ENCODE data around the gene TECPR2.

The TECPR2 gene

DNA sequence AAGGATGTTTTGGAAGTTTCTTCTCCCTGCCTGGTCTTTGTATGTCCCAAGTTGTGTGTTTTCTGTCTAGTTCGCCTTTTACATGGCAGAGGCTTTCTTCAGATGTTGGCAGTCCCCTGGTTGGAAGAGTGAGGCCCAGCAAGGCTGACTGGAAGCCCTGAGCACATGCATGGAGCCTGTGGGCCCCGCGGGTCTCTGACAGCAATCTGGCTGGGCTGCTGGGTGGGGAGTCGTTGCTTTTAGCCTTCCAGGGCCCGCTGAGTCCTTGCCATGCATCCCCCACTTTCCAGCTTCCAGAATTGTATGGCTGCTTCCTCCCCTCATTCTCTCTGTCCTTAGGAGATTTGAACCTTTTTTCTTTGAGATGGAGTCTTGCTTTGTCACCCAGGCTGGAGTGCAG, 121.6 kb downstream of the TECPR2 start:
- Histone ChIP-seq H3K9ac (no peak overlapping the region), H3K4me3 (ENCODE audit: low read depth, low read length) (no peak overlapping the region), H3K27ac (no peak overlapping the region), H3K36me3 (ENCODE audit: control insufficient read depth, insufficient read depth, low read length) (no peaks in the 10 kb centered on the region), H3K4me2 (ENCODE audit: low read length) (no peak overlapping the region), H3K27me3 (ENCODE audit: control insufficient read depth, insufficient read depth, low read length) (no peaks in the 10 kb centered on the region), H3K79me2 (peaks cover 9% of the 10 kb centered on the region), H2AFZ (no peak overlapping the region), H3K9me3 (ENCODE audit: control insufficient read depth, low read length) (no peaks in the 10 kb centered on the region), H3K4me1 (peaks cover 10% of the 10 kb centered on the region)
- TF ChIP-seq, protein P1, sequence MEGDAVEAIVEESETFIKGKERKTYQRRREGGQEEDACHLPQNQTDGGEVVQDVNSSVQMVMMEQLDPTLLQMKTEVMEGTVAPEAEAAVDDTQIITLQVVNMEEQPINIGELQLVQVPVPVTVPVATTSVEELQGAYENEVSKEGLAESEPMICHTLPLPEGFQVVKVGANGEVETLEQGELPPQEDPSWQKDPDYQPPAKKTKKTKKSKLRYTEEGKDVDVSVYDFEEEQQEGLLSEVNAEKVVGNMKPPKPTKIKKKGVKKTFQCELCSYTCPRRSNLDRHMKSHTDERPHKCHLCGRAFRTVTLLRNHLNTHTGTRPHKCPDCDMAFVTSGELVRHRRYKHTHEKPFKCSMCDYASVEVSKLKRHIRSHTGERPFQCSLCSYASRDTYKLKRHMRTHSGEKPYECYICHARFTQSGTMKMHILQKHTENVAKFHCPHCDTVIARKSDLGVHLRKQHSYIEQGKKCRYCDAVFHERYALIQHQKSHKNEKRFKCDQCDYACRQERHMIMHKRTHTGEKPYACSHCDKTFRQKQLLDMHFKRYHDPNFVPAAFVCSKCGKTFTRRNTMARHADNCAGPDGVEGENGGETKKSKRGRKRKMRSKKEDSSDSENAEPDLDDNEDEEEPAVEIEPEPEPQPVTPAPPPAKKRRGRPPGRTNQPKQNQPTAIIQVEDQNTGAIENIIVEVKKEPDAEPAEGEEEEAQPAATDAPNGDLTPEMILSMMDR (IDR thresholded peaks at IDR 0.05): no peak

DNA sequence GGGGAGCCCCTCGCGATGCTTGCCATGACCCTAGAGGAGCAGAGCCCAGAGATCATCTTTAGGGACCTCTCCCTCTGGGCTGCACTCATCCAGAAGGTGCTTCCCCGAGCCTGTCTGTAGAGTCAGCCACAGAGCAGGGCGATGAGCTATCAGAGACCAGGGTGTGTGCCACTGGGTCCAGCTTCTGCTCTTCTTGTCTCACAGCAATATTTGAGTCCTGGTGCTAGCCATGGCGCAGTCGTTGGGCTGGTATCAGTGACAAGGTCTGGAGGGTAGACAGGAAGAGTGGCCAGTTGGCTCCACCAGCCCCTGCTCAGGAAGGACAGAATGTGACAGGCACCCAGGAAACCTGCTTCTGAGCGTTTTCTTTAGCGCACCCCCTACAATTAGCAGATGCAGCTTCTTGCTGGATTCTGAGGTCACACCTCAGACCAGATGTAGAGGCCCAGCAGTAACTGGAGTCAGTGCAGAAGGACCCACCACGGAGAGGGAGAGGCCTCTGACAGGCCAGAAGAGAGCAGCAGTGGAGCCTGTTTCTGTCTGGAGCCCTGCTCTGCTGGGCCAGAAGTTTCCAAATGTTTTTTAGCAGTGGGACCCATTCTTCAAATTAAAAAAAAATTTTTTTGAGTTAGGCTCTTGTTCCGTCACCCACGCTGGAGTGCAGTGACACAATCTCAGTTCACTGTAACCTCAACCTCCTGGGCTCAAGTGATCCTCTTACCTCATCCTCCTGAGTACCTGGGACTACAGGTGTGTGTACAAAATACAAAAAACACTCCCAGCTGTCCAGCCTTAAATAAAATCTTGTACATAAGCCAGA, 123.2 kb downstream of the TECPR2 start:
- no peak overlapping the region for H2AFZ ChIP-seq
- no peaks in the 10 kb centered on the region for H3K27me3 ChIP-seq (ENCODE audit: control insufficient read depth, insufficient read depth, low read length)
- TF ChIP-seq, protein P1 (IDR thresholded peaks at IDR 0.05): no peak
- peaks cover 5% of the 10 kb centered on the region for H3K4me1 ChIP-seq
- H3K79me2 ChIP-seq: peaks cover 12% of the 10 kb centered on the region
- no peak overlapping the region for H3K27ac ChIP-seq
- no peaks in the 10 kb centered on the region for H3K36me3 ChIP-seq (ENCODE audit: control insufficient read depth, insufficient read depth, low read length)
- no peak overlapping the region for H3K9ac ChIP-seq
- no peak overlapping the region for H3K4me2 ChIP-seq (ENCODE audit: low read length)
- no peak overlapping the region for H3K4me3 ChIP-seq (ENCODE audit: low read depth, low read length)
- H3K9me3 ChIP-seq (ENCODE audit: control insufficient read depth, low read length): no peaks in the 10 kb centered on the region

DNA sequence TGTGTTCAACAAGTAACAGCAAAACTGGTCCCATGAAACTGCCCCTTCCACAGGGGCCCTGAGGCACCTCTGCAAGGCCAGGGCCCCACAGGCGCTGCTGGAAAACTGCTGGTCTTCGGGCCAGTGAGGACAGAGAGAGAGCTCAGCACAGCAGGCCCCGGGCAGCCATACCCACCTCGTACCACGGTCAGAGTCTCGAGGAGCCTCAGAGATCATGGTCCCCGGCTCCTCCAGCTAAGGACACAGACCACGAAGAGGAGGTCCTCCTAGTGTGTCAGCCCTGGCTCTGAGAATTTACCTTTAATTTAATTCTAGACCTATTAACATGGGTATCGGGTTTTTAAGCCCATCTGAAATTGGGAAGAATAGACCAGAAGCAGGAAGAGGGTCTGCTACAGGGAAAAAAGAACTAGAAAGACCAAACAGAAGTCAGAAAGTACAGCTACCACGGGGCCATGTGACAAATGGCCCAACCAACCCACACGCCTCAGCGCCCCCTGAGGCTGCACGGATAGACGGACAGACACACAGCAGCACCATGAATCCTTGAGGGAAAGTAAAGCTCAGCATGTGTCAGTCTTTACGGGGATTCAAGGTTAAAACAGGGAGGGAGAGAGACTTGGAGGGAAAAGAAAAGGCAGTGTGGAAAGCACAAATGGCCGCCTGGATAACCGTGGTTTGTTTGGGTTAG, 123.9 kb downstream of the TECPR2 start:
- Histone ChIP-seq H3K79me2 (peaks cover 12% of the 10 kb centered on the region), H3K4me2 (ENCODE audit: low read length) (no peak overlapping the region), H3K4me3 (ENCODE audit: low read depth, low read length) (no peak overlapping the region), H3K27me3 (ENCODE audit: control insufficient read depth, insufficient read depth, low read length) (no peaks in the 10 kb centered on the region), H3K27ac (no peak overlapping the region), H3K9ac (no peak overlapping the region), H3K36me3 (ENCODE audit: control insufficient read depth, insufficient read depth, low read length) (no peaks in the 10 kb centered on the region), H2AFZ (no peak overlapping the region), H3K4me1 (peaks cover 4% of the 10 kb centered on the region), H3K9me3 (ENCODE audit: control insufficient read depth, low read length) (no peaks in the 10 kb centered on the region)
- TF ChIP-seq, protein P1 (IDR thresholded peaks at IDR 0.05): no peak

DNA sequence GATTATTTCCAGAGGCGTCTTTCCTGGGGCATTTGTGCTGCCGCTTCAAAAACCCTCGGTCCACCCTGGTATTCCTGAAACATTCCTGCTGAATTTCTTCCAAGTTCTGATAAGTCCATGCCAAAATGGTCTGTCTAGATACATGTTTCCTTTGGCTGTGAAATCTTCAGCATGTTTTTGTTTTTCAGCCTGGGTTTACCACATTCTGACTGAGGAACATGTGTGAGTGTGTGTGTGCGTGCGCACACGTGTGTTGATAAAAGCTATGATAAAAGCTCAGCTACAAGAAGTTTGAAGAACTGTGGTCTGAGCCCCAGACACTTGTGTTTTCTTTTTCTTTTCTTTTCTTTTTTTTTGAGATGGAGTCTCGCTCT, 124.5 kb downstream of the TECPR2 start:
- Histone ChIP-seq H3K4me3 (ENCODE audit: low read depth, low read length) (no peak overlapping the region), H3K9ac (no peak overlapping the region), H3K79me2 (peaks cover 12% of the 10 kb centered on the region), H3K4me2 (ENCODE audit: low read length) (no peak overlapping the region), H2AFZ (no peak overlapping the region), H3K36me3 (ENCODE audit: control insufficient read depth, insufficient read depth, low read length) (no peaks in the 10 kb centered on the region), H3K27me3 (ENCODE audit: control insufficient read depth, insufficient read depth, low read length) (no peaks in the 10 kb centered on the region), H3K9me3 (ENCODE audit: control insufficient read depth, low read length) (no peaks in the 10 kb centered on the region), H3K27ac (no peak overlapping the region), H3K4me1 (no peaks in the 10 kb centered on the region)
- TF ChIP-seq, protein P1 (IDR thresholded peaks at IDR 0.05): no peak
